ENCODE measurements around the gene HAX1.

DNA sequence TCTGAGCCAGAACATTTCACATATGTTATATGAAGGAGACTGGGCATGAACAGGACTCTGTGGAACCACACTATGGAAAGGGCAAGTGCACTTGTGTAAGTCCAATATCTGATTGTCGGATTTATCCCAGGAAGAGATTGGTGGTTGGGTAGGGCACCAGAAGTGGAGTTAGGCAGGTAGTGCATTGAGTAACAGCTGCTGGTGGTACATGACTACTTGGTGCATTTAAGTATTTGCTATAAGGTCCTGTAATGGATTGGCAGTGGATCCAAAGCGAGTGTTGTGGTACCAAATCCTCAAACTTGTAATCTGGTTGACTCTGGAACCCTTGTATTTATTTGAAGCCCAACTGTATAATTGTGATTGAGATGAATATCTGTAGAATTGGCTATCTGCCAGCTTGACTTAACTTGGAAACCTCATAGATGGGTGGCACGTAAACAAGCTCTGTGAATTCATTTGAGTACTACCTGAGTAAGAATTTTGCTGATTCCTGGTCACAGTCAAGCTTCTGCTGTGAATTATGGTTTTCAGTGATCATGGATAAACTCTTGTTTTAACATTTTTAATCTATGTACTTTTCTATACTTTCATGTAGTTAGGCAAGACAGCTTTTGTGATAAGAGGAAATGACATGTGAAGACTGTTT is 30.6 kb upstream of the HAX1 start:
- TF ChIP-seq, protein P1, sequence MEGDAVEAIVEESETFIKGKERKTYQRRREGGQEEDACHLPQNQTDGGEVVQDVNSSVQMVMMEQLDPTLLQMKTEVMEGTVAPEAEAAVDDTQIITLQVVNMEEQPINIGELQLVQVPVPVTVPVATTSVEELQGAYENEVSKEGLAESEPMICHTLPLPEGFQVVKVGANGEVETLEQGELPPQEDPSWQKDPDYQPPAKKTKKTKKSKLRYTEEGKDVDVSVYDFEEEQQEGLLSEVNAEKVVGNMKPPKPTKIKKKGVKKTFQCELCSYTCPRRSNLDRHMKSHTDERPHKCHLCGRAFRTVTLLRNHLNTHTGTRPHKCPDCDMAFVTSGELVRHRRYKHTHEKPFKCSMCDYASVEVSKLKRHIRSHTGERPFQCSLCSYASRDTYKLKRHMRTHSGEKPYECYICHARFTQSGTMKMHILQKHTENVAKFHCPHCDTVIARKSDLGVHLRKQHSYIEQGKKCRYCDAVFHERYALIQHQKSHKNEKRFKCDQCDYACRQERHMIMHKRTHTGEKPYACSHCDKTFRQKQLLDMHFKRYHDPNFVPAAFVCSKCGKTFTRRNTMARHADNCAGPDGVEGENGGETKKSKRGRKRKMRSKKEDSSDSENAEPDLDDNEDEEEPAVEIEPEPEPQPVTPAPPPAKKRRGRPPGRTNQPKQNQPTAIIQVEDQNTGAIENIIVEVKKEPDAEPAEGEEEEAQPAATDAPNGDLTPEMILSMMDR (IDR thresholded peaks at IDR 0.05; ENCODE audit: low read depth, low read length, missing input control), result no peak
- TF ChIP-seq HNF4G (IDR thresholded peaks at IDR 0.05), result no peak
- TF ChIP-seq YY1 (IDR thresholded peaks at IDR 0.05), result no peak
- TF ChIP-seq RAD21 (IDR thresholded peaks at IDR 0.05), result no peak
- TF ChIP-seq GABPA (IDR thresholded peaks at IDR 0.05 in 1 of 2, conservative IDR thresholded peaks at IDR 0.05 in 1 of 2), result no peak
- TF ChIP-seq TAF1 (conservative IDR thresholded peaks at IDR 0.05), result no peak
- TF ChIP-seq SP1 (IDR thresholded peaks at IDR 0.05), result no peak
- TF ChIP-seq, protein P2, sequence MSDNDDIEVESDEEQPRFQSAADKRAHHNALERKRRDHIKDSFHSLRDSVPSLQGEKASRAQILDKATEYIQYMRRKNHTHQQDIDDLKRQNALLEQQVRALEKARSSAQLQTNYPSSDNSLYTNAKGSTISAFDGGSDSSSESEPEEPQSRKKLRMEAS (IDR thresholded peaks at IDR 0.05), result no peak
- TF ChIP-seq NR2F2 (IDR thresholded peaks at IDR 0.05), result no peak
- TF ChIP-seq FOXA1 (IDR thresholded peaks at IDR 0.05), result no peak
- TF ChIP-seq JUND (IDR thresholded peaks at IDR 0.05), result no peak
- no peak for TF ChIP-seq ZBTB33 (IDR thresholded peaks at IDR 0.05)
- TF ChIP-seq, protein P3, sequence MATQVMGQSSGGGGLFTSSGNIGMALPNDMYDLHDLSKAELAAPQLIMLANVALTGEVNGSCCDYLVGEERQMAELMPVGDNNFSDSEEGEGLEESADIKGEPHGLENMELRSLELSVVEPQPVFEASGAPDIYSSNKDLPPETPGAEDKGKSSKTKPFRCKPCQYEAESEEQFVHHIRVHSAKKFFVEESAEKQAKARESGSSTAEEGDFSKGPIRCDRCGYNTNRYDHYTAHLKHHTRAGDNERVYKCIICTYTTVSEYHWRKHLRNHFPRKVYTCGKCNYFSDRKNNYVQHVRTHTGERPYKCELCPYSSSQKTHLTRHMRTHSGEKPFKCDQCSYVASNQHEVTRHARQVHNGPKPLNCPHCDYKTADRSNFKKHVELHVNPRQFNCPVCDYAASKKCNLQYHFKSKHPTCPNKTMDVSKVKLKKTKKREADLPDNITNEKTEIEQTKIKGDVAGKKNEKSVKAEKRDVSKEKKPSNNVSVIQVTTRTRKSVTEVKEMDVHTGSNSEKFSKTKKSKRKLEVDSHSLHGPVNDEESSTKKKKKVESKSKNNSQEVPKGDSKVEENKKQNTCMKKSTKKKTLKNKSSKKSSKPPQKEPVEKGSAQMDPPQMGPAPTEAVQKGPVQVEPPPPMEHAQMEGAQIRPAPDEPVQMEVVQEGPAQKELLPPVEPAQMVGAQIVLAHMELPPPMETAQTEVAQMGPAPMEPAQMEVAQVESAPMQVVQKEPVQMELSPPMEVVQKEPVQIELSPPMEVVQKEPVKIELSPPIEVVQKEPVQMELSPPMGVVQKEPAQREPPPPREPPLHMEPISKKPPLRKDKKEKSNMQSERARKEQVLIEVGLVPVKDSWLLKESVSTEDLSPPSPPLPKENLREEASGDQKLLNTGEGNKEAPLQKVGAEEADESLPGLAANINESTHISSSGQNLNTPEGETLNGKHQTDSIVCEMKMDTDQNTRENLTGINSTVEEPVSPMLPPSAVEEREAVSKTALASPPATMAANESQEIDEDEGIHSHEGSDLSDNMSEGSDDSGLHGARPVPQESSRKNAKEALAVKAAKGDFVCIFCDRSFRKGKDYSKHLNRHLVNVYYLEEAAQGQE (IDR thresholded peaks at IDR 0.05), result no peak

Data from liver (tissue), 3 donors.